Type B pancreatic cell (in vitro differentiated cells): ENCODE data around the gene RFC4. TPM values are rescaled to one million over a fixed set of nuclear protein-coding genes. Genes with fewer than 3 reads are reported as not detected.
A peak's percentile ranks its signal among the peaks of the same experiment; 100 is the strongest.
"Not testable (repeated sequence)": the region's sequence is repeated elsewhere in the genome, so short reads cannot be mapped to it uniquely, and the experiment has no call there.

ENCODE experiments used
- DNase-seq: peaks from one replicate; pipeline ENCODE4 v3.0.0; 2021; ENCODE audit warnings: mixed read lengths; ENCODE audit not compliant: unreplicated experiment; ENCODE audit errors: extremely low spot score
- H3K27ac Mint-ChIP-seq: 2 replicates; pipeline ENCODE4 v1.8.0; 2021; ENCODE audit warnings: mild to moderate bottlenecking, mixed read lengths
- H3K27me3 Mint-ChIP-seq: 2 replicates; pipeline ENCODE4 v1.8.0; 2021; ENCODE audit warnings: mixed read lengths
- H3K36me3 Mint-ChIP-seq: 2 replicates; pipeline ENCODE4 v1.8.0; 2021; ENCODE audit warnings: mixed read lengths
- H3K4me1 Mint-ChIP-seq: one replicate; pipeline ENCODE4 v1.8.0; 2021; ENCODE audit warnings: mixed read lengths; ENCODE audit not compliant: unreplicated experiment
- H3K4me3 Mint-ChIP-seq: 2 replicates; pipeline ENCODE4 v1.8.0; 2021; ENCODE audit warnings: mild to moderate bottlenecking, mixed read lengths
- H3K9me3 Mint-ChIP-seq: 2 replicates; pipeline ENCODE4 v1.8.0; 2021; ENCODE audit warnings: mixed read lengths
- CTCF ChIP-seq: fragments of 200-600 bp; sonication (generic); conservative IDR thresholded peaks from 2 replicates; pipeline ENCODE4 v1.5.0; 2021; ENCODE audit warnings: antibody characterized with exemption, mild to moderate bottlenecking
- long read RNA-seq: library from polyadenylated mRNA; unstranded; transcript quantifications from one replicate; pipeline ENCODE4 v2.0.0, GENCODE V29; 2020
- total RNA-seq: library from RNA; stranded (reverse); gene quantifications from 2 replicates; pipeline ENCODE4 v1.2.1, GENCODE V29; 2021; ENCODE audit warnings: low replicate concordance

Gene RFC4
- 33.6 and 64.2 TPM in 2 replicates for total RNA-seq
- long read RNA-seq, transcript RFC4-202 (11 exons, 1,448 nt): minor isoform, 26 of 82 reads
- long read RNA-seq, transcript RFC4-201 (11 exons, 1,384 nt): major isoform, 43 of 82 reads
- long read RNA-seq, partial matches to known transcripts: 2 of 82 reads
- long read RNA-seq, other reads (novel, unspliced or antisense): 11 of 82 reads

GRCh38 chr3:186806089-186807055, at the start of gene RFC4:
RFC4 (minus strand) TSS chr3:186806482; CDS start chr3:186804713, 1,769 bp downstream.
- Mint-ChIP-seq H3K4me3 (peak within 1 kb of the TSS; percentile 95), H3K36me3 (peaks cover 7% of the 10 kb centered on the region), H3K27me3 (peaks cover 4% of the 10 kb centered on the region), H3K27ac (peak within 1 kb of the TSS; percentile 89), H3K4me1 (peaks cover 10% of the 10 kb centered on the region), H3K9me3 (no peaks in the 10 kb centered on the region)
- peak; percentile 85 for DNase-seq
- no peak for TF ChIP-seq CTCF

GRCh38 chr3:186854954-186855353, 48.7 kb upstream of the RFC4 start:
- no peaks in the 10 kb centered on the region for H3K27me3 Mint-ChIP-seq
- DNase-seq: no peak
- no peaks in the 10 kb centered on the region for H3K9me3 Mint-ChIP-seq
- no peaks in the 10 kb centered on the region for H3K4me1 Mint-ChIP-seq
- H3K27ac Mint-ChIP-seq: no peak overlapping the region
- TF ChIP-seq CTCF: no peak
- H3K36me3 Mint-ChIP-seq: no peaks in the 10 kb centered on the region
- H3K4me3 Mint-ChIP-seq: no peak overlapping the region

- H3K36me3 Mint-ChIP-seq: no peaks in the 10 kb centered on the region
These were observed 47.9 kb upstream of the RFC4 start for GRCh38 chr3:186854146-186854545.

GRCh38 chr3:186852994-186853393, 46.7 kb upstream of the RFC4 start:
- no peak overlapping the region for H3K27ac Mint-ChIP-seq
- H3K9me3 Mint-ChIP-seq: no peaks in the 10 kb centered on the region

More at GRCh38 chr3:186854146-186854545, 47.9 kb upstream of the RFC4 start:
- no peak for DNase-seq
- H3K9me3 Mint-ChIP-seq: no peaks in the 10 kb centered on the region
- H3K27ac Mint-ChIP-seq: no peak overlapping the region
- no peak for TF ChIP-seq CTCF
- H3K4me3 Mint-ChIP-seq: no peak overlapping the region
- H3K27me3 Mint-ChIP-seq: peaks cover 4% of the 10 kb centered on the region
- H3K4me1 Mint-ChIP-seq: no peaks in the 10 kb centered on the region

GRCh38 chr3:186851835-186852234, 45.6 kb upstream of the RFC4 start:
- H3K27me3 Mint-ChIP-seq: peaks cover 10% of the 10 kb centered on the region
- H3K36me3 Mint-ChIP-seq, H3K4me3 Mint-ChIP-seq, DNase-seq, H3K27ac Mint-ChIP-seq, H3K4me1 Mint-ChIP-seq, H3K9me3 Mint-ChIP-seq: not testable (repeated sequence)

More at GRCh38 chr3:186852994-186853393, 46.7 kb upstream of the RFC4 start:
- Mint-ChIP-seq H3K4me3 (no peak overlapping the region), H3K4me1 (no peaks in the 10 kb centered on the region), H3K36me3 (no peaks in the 10 kb centered on the region), H3K27me3 (peaks cover 4% of the 10 kb centered on the region)
- TF ChIP-seq CTCF: no peak
- DNase-seq: no peak
